Measurements from ENCODE around the gene DMRTA1.
"Not testable (repeated sequence)": the region's sequence is repeated elsewhere in the genome, so short reads cannot be mapped to it uniquely, and the experiment has no call there.

The DMRTA1 gene, protein sequence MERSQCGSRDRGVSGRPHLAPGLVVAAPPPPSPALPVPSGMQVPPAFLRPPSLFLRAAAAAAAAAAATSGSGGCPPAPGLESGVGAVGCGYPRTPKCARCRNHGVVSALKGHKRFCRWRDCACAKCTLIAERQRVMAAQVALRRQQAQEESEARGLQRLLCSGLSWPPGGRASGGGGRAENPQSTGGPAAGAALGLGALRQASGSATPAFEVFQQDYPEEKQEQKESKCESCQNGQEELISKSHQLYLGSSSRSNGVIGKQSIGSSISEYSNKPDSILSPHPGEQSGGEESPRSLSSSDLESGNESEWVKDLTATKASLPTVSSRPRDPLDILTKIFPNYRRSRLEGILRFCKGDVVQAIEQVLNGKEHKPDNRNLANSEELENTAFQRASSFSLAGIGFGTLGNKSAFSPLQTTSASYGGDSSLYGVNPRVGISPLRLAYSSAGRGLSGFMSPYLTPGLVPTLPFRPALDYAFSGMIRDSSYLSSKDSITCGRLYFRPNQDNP

DNA sequence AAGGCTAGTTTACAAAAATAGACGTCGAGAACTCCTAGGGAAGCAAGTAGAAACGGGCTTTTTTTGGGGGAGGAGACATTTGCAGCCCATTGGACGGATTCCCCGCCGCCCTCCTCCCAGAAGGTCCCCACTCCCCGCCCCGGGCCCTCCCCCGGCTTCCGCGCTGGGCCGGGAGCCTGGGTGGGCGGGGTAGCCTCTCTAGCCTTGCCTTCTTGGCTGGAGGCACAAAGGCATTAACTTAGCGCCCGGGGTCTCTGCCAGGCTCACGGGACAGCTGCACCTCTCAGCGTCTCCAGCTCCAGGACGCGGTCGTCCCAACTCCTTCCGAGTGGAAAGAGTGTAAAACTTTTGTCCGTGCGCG lies at the start of gene DMRTA1:
DMRTA1 (plus strand) TSS at position 236 of the 361 bp plus-strand sequence. CDS start 242 bp downstream, outside the sequence.
- peak; percentile 45 for DNase-seq

DNA sequence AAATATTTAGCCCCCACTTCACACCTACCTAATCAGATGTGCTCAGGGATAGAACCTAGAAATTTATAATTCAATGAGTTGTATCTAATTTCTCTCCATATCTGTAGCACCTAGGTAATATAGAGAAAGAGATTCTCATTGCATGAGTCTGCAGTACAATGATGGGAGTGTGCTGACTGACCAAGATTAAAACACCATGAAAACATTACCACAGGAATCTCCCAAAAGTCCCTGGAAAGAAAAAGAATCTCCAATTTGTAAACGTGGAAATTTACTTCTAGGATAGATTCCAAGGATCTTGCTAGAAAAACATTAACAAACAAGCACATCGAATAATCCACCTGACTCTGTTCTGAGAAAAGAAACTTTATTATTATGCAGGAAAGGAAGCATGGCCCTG lies 45.0 kb upstream of the DMRTA1 start:
- no peak for DNase-seq

DNA sequence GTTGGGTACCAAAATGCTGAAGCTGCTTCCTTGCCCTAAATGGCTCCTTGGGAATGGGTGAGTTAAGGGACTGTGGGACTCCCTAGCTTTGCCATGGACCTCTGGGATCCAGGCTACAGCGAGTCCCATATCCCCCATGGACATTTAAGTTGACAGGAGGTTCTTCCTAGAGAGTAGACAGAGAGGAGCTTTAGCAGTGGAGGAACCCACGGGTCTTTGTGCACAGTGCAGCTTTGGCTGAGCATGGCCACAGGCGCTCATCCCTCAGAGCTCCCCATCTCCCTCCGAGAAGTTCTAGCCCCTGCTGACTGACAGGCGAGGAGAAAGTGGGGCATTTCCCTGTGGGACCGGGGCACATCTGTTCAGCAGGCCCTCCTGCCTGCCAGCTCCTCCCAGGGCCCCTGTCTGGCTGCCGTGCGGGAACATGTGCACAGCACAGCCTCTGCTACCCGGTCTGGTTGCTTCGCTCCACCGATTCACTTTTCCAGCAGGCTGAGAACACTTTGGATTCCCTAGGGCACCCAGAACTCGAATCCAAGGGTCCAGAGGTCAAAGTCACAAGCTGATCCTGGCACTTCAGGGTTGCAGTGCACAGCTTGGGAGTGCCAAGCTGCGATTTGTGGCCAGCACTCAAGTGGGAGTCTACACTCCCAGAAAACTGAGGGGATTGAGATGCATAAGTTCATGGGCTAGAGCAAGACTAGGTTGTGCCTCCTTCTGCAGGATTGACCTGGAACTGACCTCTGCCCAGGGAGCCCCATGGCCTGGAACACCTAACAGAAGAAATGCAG lies 40.6 kb upstream of the DMRTA1 start:
- DNase-seq: no peak

DNA sequence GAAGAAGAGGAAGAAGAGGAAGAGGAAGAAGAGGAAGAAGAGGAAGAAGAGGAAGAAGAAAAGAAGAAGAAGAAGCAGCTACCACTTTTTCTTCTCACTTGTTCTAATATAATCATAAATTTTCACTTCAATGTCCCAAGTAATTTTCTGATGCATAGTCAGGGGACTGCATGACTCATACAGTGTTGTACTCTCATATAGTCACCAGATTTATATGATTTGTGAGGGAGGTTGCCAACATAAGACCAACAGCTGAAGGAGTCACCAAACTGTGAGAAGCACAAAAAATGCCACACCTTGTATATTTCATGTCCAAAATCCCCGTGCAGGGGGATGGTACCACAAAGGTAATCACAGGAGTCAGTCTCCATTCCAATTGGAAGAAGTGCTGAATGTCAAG lies 32.7 kb upstream of the DMRTA1 start:
- no peak for DNase-seq

DNA sequence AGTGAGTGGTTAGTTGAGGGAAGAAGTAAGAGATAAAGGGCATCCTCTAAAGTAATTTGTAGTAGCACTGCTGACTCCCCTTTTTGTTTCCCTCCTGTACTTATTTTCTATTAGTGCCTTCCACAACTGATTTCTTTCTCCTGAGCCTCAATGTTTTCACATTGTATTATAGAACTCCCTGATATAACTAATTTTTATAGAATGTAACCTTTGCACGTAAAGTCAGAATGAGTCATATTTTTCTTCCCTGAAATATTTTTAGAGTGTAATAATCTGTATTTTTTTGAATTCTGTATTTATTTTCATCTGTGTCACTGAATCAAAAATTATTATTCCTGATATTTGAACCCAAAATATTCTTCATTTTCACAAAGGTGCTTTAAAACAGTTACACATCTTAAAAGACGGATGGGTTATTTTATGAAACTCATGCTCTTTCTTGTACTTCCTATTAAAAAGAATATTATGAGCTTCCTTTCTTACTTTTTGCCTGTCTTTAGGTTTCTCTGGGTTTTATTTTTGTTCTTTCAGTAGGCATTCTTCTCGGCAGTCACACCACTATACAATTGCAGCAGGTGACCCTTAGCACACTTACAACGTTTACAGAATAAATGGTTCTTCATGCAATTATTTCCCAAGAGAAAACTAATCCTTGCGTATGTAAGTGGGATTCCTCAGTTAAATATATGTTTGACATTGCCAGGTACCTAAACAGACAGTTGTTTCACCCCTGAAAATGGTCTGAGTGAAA lies 30.5 kb upstream of the DMRTA1 start:
- DNase-seq: no peak

DNA sequence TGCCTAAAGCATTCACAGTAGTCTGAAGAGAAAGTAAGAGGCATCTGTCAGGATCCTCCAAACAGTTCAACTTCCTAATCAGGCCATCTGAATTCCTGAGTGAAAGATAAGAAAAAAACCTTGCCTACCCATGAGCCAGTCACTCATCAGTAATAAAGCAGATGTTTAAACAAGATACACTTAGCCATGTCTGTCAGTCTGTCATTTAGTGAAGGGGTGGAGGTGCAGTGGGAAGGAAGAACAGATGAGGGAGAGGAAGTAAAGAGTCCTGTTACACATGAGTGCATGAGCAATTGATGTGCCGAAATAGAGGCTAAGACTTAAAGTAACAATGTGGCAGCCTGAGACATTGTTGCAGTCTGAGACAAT lies 29.9 kb upstream of the DMRTA1 start:
- DNase-seq: no peak

DNA sequence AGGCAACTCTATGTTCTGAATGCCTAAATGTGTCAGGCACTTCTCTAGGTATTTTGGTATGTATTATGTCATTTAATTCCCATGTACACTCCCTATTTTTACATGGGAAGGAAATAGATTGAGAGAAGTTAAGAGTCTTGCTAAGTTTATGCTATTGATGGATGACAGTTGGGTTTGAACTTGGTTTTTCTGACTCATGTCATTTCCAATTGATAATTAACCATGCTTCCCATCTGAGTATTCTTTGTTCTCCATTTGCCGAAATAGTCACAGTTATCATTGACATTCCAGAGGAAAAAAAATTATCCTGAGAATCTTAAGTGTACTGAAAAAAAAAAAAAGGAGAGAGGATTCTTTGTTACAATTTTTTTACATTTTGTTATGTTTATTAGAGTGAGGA lies 23.1 kb upstream of the DMRTA1 start:
- no peak for DNase-seq

DNA sequence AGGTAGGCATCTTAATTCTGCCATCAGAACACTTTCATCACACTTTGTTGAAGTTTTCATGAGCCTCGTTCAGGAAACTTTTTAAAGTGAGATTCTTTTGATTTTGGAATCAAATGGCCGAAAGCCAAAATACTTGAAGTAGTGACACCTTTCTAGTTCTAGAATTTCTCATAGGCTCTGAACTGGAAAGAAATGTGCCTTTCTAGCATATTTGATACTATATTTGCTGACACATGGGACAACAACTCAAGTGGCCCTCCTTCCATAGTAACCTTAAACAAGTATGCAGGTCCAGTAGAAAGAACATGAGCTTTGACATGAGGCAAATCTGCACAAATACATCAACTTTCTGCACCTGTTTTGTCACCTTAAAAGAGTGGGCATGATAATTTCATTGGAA lies 22.0 kb upstream of the DMRTA1 start:
- DNase-seq: no peak

DNA sequence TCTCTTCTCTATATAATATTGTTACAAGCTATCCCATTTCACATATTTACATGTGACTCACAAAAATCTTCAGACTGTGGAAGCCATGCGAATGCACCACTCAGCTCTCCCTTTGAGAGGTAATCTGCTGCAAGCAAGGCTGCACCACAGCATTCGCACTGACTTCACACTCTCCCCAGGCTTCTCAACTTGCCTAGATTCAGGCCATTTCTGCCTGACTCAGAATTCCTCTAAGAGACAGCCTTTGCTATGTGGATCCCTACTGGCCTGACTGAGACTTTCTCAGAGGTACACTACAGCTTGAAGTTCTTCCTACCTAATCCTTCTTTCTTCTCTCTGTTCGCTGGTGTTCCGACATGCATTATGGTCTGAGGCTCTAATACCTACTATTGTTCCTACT lies 21.1 kb upstream of the DMRTA1 start:
- DNase-seq: no peak

DNA sequence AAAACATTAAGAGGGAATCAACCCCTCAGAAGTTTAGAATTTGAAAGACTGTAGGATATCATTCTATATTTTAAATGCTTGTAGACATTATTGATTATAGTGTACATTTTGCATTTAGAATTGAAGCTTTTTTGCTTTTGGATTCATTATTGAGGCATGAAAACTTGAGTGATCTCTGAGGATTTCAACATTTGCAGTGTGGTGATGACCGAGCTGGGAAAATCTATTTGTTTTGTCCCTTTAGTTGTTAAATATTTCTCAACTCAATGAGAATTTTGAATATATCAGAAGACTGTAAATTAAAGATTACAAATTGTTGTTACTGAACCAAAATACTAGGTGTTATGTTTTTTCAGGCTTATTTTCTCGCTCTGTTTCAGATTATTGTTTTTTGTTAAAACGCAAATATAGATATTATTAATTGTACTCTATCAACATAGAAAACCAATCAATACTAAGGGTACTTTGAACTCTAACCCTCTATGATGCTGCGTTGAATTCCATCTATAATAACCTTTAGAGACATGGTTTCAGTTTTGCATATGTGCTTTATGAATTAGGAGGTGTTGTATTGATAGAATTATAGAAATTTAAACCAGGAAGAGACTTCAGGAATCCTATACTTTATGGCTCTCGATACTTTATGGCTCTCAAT lies 19.3 kb upstream of the DMRTA1 start:
- DNase-seq: no peak

DNA sequence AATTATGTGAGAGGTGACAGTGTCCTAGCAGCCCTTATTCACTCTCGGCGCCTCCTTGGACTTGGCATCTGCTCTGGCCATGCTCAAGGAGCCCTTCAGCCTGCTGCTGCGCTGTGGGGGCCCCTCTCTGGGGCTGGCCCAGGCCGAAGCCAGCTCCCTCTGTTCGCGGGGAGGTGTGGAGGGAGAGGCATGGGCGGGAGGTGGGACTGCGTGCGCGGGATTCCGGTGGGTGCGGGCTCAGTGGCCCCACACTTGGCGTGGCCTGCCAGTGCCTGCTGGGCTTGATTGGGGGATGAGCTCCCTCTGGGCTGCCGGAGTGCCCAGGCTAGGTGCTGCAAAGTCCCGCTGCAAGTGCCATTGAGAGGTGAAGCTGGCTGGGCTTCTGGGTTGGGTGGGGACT lies 12.9 kb upstream of the DMRTA1 start:
- no peak for DNase-seq

DNA sequence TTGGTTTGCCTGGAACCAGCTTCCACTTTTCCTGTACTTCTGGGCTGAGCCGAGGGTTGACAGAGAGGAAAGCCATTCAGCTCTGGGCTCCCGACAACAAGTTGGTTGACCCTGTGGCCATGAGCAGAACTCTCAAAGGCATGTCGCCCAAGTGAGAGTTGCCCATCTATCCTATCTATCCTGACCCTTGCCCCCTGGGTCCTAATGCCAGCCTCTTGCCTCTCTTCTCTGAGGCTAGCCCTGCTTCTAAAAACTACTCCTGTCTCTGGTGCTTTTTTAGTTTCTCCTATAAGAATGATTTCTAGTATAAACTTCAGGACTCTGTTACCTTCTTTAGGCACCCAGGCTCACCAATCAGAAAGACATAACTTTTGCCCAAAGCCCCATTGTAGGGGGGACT lies 11.4 kb upstream of the DMRTA1 start:
- not testable (repeated sequence) for DNase-seq

DNA sequence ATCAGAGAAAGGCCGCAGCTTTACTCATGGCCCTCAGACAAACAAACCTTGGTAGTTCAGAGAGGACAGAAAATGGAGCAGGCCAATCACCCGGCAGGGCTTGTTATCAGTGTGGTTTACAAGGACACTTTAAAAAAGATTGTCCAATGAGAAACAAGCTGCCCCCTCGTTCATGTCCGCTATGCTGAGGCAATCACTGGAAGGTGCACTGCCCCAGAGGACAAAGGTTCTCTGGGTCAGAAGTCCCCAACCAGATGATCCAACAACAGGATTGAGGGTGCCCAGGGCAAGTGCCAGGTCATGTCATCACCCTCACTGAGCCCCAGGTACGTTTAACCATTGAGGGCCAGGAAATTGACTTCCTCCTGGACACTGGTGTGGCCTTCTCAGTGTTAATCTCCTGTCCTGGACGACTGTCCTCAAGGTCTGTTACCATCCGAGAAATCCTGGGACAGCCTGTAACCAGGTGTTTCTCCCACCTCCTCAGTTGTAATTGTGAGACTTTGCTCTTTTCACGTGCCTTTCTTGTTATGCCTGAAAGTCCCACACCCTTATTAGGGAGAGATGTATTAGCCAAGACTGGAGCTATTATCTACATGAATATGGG lies 9.1 kb upstream of the DMRTA1 start:
- not testable (repeated sequence) for DNase-seq

DNA sequence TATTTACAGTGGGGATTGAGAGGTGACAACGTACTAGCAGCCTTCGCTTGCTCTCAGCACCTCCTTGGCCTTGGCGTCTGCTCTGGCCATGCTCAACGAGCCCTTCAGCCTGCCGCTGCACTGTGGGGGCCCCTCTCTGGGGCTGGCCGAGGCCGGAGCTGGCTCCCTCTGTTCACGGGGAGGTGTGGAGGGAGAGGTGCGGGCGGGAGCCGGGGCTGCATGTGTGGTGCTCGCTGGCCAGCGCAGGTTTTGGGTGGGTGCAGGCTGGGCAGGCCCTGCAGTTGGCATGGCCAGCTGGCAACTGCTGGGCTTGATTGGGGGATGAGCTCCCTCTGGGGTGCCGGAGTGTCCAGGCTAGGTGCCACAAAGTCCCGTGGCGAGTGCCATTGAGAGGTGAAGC lies 5.8 kb upstream of the DMRTA1 start:
- DNase-seq: no peak

DNA sequence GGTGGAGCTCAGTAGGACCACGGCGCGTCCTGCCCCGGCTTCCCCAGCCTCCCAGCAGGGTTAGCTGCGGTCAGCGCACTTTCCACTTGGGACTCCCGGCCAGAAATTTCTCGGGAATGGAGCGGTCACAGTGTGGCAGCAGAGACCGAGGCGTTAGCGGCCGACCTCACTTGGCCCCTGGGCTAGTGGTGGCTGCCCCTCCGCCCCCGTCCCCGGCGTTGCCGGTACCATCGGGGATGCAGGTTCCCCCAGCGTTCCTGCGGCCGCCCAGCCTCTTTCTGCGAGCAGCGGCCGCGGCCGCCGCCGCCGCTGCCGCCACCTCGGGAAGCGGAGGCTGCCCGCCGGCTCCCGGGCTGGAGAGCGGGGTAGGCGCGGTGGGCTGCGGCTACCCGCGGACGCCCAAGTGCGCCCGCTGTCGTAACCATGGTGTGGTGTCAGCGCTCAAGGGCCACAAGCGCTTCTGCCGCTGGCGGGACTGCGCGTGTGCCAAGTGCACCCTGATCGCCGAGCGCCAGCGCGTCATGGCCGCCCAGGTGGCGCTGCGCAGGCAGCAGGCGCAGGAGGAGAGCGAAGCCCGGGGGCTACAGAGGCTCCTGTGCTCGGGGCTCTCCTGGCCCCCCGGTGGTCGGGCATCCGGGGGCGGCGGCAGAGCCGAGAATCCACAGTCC lies 460 bp downstream of the DMRTA1 start:
- DNase-seq: no peak

DNA sequence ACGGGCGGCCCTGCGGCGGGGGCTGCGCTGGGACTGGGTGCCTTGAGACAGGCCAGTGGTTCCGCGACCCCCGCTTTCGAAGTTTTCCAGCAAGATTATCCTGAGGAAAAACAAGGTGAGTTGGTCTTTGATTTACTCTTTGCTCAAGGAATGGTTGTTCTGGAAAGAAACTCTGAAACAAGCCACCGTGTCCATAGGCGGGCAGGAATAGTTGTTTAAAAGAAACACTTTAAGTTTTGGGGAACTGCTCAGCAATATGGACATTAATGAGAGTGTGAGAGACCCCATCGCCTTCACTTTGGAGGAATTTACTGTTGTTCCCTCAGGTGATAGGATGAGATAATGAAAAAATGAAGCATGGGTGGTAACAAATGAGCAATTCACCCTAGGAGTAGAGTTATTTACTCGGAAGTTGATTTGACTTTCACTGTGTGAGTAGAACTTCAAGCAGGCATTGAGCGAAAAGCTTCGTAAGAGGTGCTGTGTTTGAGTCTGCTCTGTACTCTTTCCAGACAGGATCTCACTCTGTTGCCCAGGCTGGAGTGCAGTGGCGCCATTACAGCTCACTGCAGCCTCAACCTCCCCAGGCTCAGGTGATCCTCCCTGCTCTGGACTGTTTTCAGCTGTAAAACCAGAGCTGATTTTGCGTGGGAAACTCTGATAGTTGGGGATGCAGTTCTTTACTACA lies 1.1 kb downstream of the DMRTA1 start:
- no peak for DNase-seq

DNA sequence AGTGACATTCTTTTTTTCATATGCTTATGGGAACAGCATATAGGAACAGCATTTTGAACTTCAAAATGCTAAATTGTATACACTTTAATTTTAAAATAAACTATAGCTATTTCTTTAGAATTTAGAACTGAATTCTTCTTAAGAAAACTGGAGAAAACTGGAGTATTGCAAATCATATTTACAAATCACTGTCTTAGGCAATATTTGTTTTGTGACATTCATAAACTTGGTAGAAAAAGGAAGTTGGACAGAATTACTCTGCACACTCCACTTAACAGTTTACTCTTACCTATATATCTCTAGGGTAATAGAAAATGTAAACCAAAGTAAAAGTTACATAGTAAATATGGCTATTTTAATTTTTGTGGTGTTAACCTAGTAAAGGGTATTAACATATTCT lies 3.1 kb downstream of the DMRTA1 start:
- no peak for DNase-seq

DNA sequence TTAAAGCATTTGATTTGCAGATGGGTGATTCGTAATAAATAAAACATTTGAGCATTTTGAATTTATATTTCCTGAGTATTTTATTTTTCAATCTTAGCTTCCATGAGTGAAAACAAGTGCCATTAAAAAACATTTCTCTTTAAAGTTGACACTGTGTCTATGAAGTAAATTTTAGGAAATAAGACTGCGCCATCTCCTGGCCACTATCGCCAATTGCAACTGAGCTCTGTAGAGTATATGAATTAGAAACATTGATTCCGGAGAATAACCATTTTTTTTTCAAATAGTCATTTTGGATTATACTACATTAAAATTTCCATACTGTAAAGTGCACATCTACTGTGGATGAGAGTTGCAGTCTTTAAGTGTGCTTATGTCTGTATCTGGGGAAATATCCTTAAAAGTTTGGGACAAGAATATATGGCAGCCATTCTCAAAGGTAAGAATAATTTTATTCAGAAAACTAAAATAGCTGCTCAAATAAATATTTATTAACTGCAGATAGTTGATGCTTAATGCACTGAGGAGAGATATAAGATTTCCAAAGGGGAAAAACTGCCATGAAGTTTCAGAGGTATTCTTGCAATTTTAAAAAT lies 5.9 kb downstream of the DMRTA1 start:
- no peak for DNase-seq

DNA sequence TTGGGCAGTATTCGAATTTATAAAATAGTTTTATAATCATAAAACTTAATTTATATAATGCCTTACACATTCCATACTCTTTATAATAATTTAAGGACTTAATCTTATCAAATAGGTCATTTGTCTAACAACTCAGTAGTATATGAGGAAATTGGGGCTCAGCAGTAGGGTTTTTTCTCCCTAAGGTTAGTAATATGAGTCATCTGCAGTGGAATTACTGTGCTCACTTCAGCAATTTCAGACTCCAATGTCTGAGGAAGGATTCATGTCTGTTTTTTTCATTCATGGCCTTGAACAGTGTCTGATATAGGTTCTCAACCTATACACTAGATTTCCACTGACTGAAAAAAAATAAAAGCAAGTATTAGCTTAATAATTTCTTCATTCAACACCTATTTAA lies 7.4 kb downstream of the DMRTA1 start:
- DNase-seq: no peak

DNA sequence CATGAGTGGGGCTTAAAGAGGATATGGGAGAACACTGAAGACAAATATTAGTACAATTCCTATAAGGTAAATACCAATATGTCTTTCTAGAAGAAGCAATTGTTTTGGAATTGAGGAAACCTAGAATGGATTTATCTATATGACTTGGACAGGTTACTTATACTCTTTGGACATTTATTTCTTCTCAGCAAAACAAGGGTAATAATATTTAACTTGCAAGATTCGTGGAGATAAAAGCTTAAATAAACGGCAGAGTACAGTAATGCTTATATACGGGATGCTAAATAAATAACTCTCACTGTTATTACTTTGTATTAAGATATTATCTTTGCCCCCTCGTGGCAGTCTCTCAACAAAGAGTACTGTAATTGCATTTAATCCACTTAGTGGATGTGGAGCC lies 8.6 kb downstream of the DMRTA1 start:
- DNase-seq: no peak

DNA sequence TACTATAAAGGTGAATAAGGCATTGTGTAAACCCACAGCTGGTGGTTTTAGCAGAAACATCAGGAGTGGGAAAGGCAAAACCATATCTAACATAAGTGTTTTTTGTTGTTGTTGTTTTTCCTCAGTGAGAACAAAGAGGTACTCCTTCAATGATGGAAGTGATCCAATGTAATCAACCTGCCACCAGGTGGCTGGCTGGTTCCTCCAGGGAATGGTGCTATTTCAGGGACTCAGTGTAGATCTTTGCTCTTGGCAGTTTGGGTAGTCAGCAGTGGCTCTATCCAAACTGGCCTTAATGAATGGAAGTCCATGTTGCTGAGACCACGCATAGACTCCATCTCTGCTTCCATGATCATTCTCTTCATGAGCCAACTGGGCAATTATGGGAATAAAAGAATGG lies 10.8 kb downstream of the DMRTA1 start:
- DNase-seq: no peak
